ENCODE data around the gene FXYD7.
A peak's percentile ranks its signal among the peaks of the same experiment; 100 is the strongest.

Gene FXYD7

GRCh38 chr19:35159606-35160005, 16.6 kb downstream of the FXYD7 start:
- DNase-seq (ENCODE audit: low read depth in 1 of 2, low spot score in 1 of 2), result no peak
- no peak for TF ChIP-seq JUND (IDR thresholded peaks at IDR 0.05; ENCODE audit: low read depth)
- in situ Hi-C loops (cut with HindIII; ENCODE audit: low pct_unique_long_range_greater_than_20kb, low sequenced_read_pairs), result no loop called here

GRCh38 chr19:35160629-35161433, 17.8 kb downstream of the FXYD7 start:
- TF ChIP-seq JUND (IDR thresholded peaks at IDR 0.05; ENCODE audit: low read depth), result no peak
- in situ Hi-C loops (cut with HindIII; ENCODE audit: low pct_unique_long_range_greater_than_20kb, low sequenced_read_pairs), result no loop called here
- DNase-seq (ENCODE audit: low read depth in 1 of 2, low spot score in 1 of 2), result no peak

GRCh38 chr19:35161434-35161743, 18.3 kb downstream of the FXYD7 start:
- no peak for DNase-seq (ENCODE audit: low read depth in 1 of 2, low spot score in 1 of 2)
- no peak for TF ChIP-seq JUND (IDR thresholded peaks at IDR 0.05; ENCODE audit: low read depth)
- in situ Hi-C loops (cut with HindIII; ENCODE audit: low pct_unique_long_range_greater_than_20kb, low sequenced_read_pairs), result no loop called here

GRCh38 chr19:35162471-35163326, 19.6 kb downstream of the FXYD7 start:
- in situ Hi-C loops (cut with HindIII; ENCODE audit: low pct_unique_long_range_greater_than_20kb, low sequenced_read_pairs), result no loop called here
- peak in 1 of 2 experiments; percentile 96 for DNase-seq (ENCODE audit: low read depth in 1 of 2, low spot score in 1 of 2)

GRCh38 chr19:35164418-35164817, 21.4 kb downstream of the FXYD7 start:
- TF ChIP-seq JUND (IDR thresholded peaks at IDR 0.05; ENCODE audit: low read depth), result no peak
- DNase-seq (ENCODE audit: low read depth in 1 of 2, low spot score in 1 of 2), result peak in 1 of 2 experiments; percentile 51
- in situ Hi-C loops (cut with HindIII; ENCODE audit: low pct_unique_long_range_greater_than_20kb, low sequenced_read_pairs), result no loop called here

More at GRCh38 chr19:35162471-35163326, 19.6 kb downstream of the FXYD7 start:
- no peak for TF ChIP-seq JUND (IDR thresholded peaks at IDR 0.05; ENCODE audit: low read depth)

GRCh38 chr19:35165200-35166058, 22.4 kb downstream of the FXYD7 start:
- in situ Hi-C loops (cut with HindIII; ENCODE audit: low pct_unique_long_range_greater_than_20kb, low sequenced_read_pairs), result no loop called here
- DNase-seq (ENCODE audit: low read depth in 1 of 2, low spot score in 1 of 2), result no peak
- no peak for TF ChIP-seq JUND (IDR thresholded peaks at IDR 0.05; ENCODE audit: low read depth)

GRCh38 chr19:35166100-35167063, 23.3 kb downstream of the FXYD7 start:
- no peak for DNase-seq (ENCODE audit: low read depth in 1 of 2, low spot score in 1 of 2)
- no peak for TF ChIP-seq JUND (IDR thresholded peaks at IDR 0.05; ENCODE audit: low read depth)
- in situ Hi-C loops (cut with HindIII; ENCODE audit: low pct_unique_long_range_greater_than_20kb, low sequenced_read_pairs), result no loop called here

- in situ Hi-C loops (cut with HindIII; ENCODE audit: low pct_unique_long_range_greater_than_20kb, low sequenced_read_pairs), result no loop called here
- no peak for DNase-seq (ENCODE audit: low read depth in 1 of 2, low spot score in 1 of 2)
- no peak for TF ChIP-seq JUND (IDR thresholded peaks at IDR 0.05; ENCODE audit: low read depth)
Observed at GRCh38 chr19:35167251-35168119, 24.4 kb downstream of the FXYD7 start.

- DNase-seq (ENCODE audit: low read depth in 1 of 2, low spot score in 1 of 2), result peak in 1 of 2 experiments; percentile 65
- no peak for TF ChIP-seq JUND (IDR thresholded peaks at IDR 0.05; ENCODE audit: low read depth)
- in situ Hi-C loops (cut with HindIII; ENCODE audit: low pct_unique_long_range_greater_than_20kb, low sequenced_read_pairs), result no loop called here
Observed at GRCh38 chr19:35168196-35168595, 25.1 kb downstream of the FXYD7 start.

- no peak for DNase-seq (ENCODE audit: low read depth in 1 of 2, low spot score in 1 of 2)
- no peak for TF ChIP-seq JUND (IDR thresholded peaks at IDR 0.05; ENCODE audit: low read depth)
- in situ Hi-C loops (cut with HindIII; ENCODE audit: low pct_unique_long_range_greater_than_20kb, low sequenced_read_pairs), result no loop called here
Observed at GRCh38 chr19:35169221-35169995, 26.4 kb downstream of the FXYD7 start.
